ENCODE results near the gene MMP23B.

Gene MMP23B

DNA sequence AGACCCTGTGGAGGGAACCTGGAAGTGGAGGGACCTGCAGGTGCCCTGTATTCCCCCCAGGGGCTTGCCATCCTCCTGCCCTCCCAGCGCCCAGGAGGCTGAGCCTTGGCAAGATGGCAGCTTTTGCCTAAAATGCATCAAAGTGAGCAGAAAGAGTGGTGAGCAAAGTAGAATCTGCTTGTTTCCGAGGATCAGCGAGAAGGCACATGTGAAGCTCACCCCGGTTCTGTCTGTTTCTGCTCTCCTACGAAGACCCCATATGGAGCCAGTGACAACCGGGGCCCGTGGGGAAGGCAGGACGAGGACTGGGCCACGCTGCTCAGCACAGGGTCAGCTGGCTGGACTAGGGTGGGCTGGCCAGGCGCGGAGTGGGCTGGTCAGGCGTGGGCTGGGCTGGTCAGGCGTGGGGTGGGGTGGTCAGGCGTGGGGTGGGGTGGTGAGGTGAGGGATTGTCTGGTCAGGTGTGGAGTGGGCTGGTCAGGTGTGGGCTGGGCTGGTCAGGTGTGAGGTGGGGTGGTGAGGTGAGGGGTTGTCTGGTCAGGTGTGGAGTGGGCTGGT lies 26.9 kb upstream of the MMP23B start:
- ATAC-seq (ENCODE audit: insufficient read depth, low read depth) = 0 out of 3 replicates have a peak, but pooled peaks have one; percentile 19
- H3K27me3 ChIP-seq (ENCODE audit: insufficient read depth, low read length, poor library complexity) = no peaks in the 10 kb centered on the region
- H3K4me2 ChIP-seq (ENCODE audit: insufficient read depth, low read length) = no peak overlapping the region
- no peaks in the 10 kb centered on the region for H3K9me3 ChIP-seq (ENCODE audit: insufficient read depth, low read length, severe bottlenecking)
- no peak overlapping the region for H3K27ac ChIP-seq (ENCODE audit: low read length)
- H4K20me1 ChIP-seq (ENCODE audit: insufficient read depth, low read length) = no peaks in the 10 kb centered on the region
- no peak overlapping the region for H2AFZ ChIP-seq (ENCODE audit: low read depth, low read length)
- no peaks in the 10 kb centered on the region for H3K36me3 ChIP-seq (ENCODE audit: insufficient read depth, low read length)
- no peak for TF ChIP-seq EZH2 (IDR thresholded peaks at IDR 0.05; ENCODE audit: borderline replicate concordance, low read depth, low read length, severe bottlenecking)
- TF ChIP-seq, protein P1, sequence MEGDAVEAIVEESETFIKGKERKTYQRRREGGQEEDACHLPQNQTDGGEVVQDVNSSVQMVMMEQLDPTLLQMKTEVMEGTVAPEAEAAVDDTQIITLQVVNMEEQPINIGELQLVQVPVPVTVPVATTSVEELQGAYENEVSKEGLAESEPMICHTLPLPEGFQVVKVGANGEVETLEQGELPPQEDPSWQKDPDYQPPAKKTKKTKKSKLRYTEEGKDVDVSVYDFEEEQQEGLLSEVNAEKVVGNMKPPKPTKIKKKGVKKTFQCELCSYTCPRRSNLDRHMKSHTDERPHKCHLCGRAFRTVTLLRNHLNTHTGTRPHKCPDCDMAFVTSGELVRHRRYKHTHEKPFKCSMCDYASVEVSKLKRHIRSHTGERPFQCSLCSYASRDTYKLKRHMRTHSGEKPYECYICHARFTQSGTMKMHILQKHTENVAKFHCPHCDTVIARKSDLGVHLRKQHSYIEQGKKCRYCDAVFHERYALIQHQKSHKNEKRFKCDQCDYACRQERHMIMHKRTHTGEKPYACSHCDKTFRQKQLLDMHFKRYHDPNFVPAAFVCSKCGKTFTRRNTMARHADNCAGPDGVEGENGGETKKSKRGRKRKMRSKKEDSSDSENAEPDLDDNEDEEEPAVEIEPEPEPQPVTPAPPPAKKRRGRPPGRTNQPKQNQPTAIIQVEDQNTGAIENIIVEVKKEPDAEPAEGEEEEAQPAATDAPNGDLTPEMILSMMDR (IDR thresholded peaks at IDR 0.05; ENCODE audit: borderline replicate concordance, extremely low read depth, low read length, poor library complexity, severe bottlenecking) = no peak
- H3K9ac ChIP-seq (ENCODE audit: low read depth, low read length) = no peak overlapping the region
- H3K4me3 ChIP-seq (ENCODE audit: low read depth in 1 of 2, low read length in 2 of 2) = no peak overlapping the region
- no peak for DNase-seq
- no peaks in the 10 kb centered on the region for H3K4me1 ChIP-seq (ENCODE audit: insufficient read depth, low read length)
- H3K79me2 ChIP-seq (ENCODE audit: insufficient read depth, low read length) = no peaks in the 10 kb centered on the region

DNA sequence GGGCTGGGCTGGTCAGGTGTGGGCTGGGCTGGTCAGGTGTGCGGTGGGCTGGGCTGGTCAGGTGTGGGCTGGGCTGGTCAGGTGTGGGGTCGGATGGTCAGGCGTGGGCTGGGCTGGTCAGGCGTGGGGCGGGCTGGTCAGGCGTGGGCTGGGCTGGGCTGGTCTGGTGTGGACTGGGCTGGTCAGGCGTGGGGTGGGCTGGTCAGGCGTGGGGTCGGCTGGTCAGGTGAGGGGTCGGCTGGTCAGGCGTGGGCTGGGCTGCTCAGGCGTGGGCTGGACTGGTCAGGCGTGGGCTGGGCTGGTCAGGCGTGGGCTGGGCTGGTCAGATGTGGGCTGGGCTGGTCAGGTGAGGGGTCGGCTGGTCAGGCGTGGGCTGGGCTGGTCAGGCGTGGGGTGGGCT lies 26.2 kb upstream of the MMP23B start:
- Histone ChIP-seq H3K4me2 (ENCODE audit: insufficient read depth, low read length) (no peak overlapping the region), H3K4me1 (ENCODE audit: insufficient read depth, low read length) (no peaks in the 10 kb centered on the region), H3K9ac (ENCODE audit: low read depth, low read length) (no peak overlapping the region), H3K27me3 (ENCODE audit: insufficient read depth, low read length, poor library complexity) (no peaks in the 10 kb centered on the region), H4K20me1 (ENCODE audit: insufficient read depth, low read length) (no peaks in the 10 kb centered on the region), H3K79me2 (ENCODE audit: insufficient read depth, low read length) (no peaks in the 10 kb centered on the region), H3K9me3 (ENCODE audit: insufficient read depth, low read length, severe bottlenecking) (no peaks in the 10 kb centered on the region), H3K27ac (ENCODE audit: low read length) (no peak overlapping the region), H3K36me3 (ENCODE audit: insufficient read depth, low read length) (no peaks in the 10 kb centered on the region), H2AFZ (ENCODE audit: low read depth, low read length) (no peak overlapping the region), H3K4me3 (ENCODE audit: low read depth in 1 of 2, low read length in 2 of 2) (no peak overlapping the region)
- no peak for DNase-seq
- ATAC-seq (ENCODE audit: insufficient read depth, low read depth) = no peak
- TF ChIP-seq EZH2 (IDR thresholded peaks at IDR 0.05; ENCODE audit: borderline replicate concordance, low read depth, low read length, severe bottlenecking) = no peak
- TF ChIP-seq, protein P1 (IDR thresholded peaks at IDR 0.05; ENCODE audit: borderline replicate concordance, extremely low read depth, low read length, poor library complexity, severe bottlenecking) = no peak

DNA sequence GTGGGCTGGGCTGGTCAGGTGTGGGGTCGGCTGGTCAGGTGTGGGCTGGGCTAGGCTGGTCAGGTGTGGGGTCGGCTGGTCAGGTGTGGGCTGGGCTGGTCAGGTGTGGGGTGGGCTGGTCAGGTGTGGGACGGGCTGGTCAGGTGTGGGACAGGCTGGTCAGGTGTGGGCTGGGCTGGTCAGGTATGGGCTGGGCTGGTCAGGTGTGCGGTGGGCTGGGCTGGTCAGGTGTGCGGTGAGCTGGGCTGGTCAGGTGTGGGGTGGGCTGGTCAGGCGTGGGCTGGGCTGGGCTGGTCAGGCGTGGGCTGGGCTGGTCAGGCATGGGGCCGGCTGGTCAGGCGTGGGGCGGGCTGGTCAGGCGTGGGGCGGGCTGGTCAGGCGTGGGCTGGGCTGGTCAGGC lies 25.7 kb upstream of the MMP23B start:
- ATAC-seq (ENCODE audit: insufficient read depth, low read depth) (no peak), DNase-seq (no peak)
- H3K36me3 ChIP-seq (ENCODE audit: insufficient read depth, low read length) = no peaks in the 10 kb centered on the region
- no peaks in the 10 kb centered on the region for H4K20me1 ChIP-seq (ENCODE audit: insufficient read depth, low read length)
- H3K4me1 ChIP-seq (ENCODE audit: insufficient read depth, low read length) = no peaks in the 10 kb centered on the region
- no peaks in the 10 kb centered on the region for H3K9me3 ChIP-seq (ENCODE audit: insufficient read depth, low read length, severe bottlenecking)
- H3K27ac ChIP-seq (ENCODE audit: low read length) = no peak overlapping the region
- no peaks in the 10 kb centered on the region for H3K27me3 ChIP-seq (ENCODE audit: insufficient read depth, low read length, poor library complexity)
- H3K79me2 ChIP-seq (ENCODE audit: insufficient read depth, low read length) = no peaks in the 10 kb centered on the region
- no peak for TF ChIP-seq EZH2 (IDR thresholded peaks at IDR 0.05; ENCODE audit: borderline replicate concordance, low read depth, low read length, severe bottlenecking)
- TF ChIP-seq, protein P1 (IDR thresholded peaks at IDR 0.05; ENCODE audit: borderline replicate concordance, extremely low read depth, low read length, poor library complexity, severe bottlenecking) = no peak
- no peak overlapping the region for H3K9ac ChIP-seq (ENCODE audit: low read depth, low read length)
- H3K4me3 ChIP-seq (ENCODE audit: low read depth in 1 of 2, low read length in 2 of 2) = no peak overlapping the region
- no peak overlapping the region for H3K4me2 ChIP-seq (ENCODE audit: insufficient read depth, low read length)
- no peak overlapping the region for H2AFZ ChIP-seq (ENCODE audit: low read depth, low read length)
